ENCODE results near the gene NSUN6.

NSUN6 gene

GRCh38 chr10:18668026-18668425 lies 16.6 kb upstream of the NSUN6 start:
- Histone ChIP-seq H3K4me3 (ENCODE audit: low read depth in 1 of 2, low read length in 2 of 2) (no peak overlapping the region), H3K9me3 (ENCODE audit: insufficient read depth, low read length, severe bottlenecking) (no peaks in the 10 kb centered on the region), H3K4me1 (ENCODE audit: insufficient read depth, low read length) (no peaks in the 10 kb centered on the region), H3K27me3 (ENCODE audit: insufficient read depth, low read length, poor library complexity) (no peaks in the 10 kb centered on the region), H4K20me1 (ENCODE audit: insufficient read depth, low read length) (peaks cover 46% of the 10 kb centered on the region), H3K27ac (ENCODE audit: low read length) (no peak overlapping the region), H3K9ac (ENCODE audit: low read depth, low read length) (no peak overlapping the region), H3K4me2 (ENCODE audit: insufficient read depth, low read length) (no peak overlapping the region), H3K36me3 (ENCODE audit: insufficient read depth, low read length) (peaks cover 61% of the 10 kb centered on the region), H3K79me2 (ENCODE audit: insufficient read depth, low read length) (peaks cover 67% of the 10 kb centered on the region), H2AFZ (ENCODE audit: low read depth, low read length) (no peak overlapping the region)
- ATAC-seq (ENCODE audit: insufficient read depth, low read depth): no peak
- DNase-seq: no peak
- TF ChIP-seq EZH2 (IDR thresholded peaks at IDR 0.05; ENCODE audit: borderline replicate concordance, low read depth, low read length, severe bottlenecking) (no peak), CTCF (IDR thresholded peaks at IDR 0.05; ENCODE audit: borderline replicate concordance, extremely low read depth, low read length, poor library complexity, severe bottlenecking) (no peak)

DNA sequence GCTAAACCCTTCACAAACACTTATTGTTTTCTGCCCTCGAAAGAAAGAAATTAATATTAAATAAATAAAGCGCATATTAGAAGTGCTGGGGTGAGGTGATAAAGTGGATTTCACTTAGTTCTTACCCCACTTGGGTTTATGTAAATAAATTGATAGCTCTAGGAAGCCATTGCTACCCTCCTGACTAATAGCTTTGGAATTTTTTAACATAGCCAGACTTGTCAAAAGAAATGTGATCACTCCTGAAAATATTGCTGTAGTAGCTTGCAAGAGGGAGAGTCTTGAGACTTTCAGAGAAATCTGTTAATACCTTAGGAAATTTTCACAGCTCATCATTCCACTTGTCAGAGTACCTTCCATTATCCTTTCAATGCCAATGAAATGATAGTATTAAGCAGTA lies 15.4 kb upstream of the NSUN6 start:
- H3K27me3 ChIP-seq (ENCODE audit: insufficient read depth, low read length, poor library complexity): no peaks in the 10 kb centered on the region
- H3K27ac ChIP-seq (ENCODE audit: low read length): no peak overlapping the region
- TF ChIP-seq EZH2 (IDR thresholded peaks at IDR 0.05; ENCODE audit: borderline replicate concordance, low read depth, low read length, severe bottlenecking) (no peak), CTCF (IDR thresholded peaks at IDR 0.05; ENCODE audit: borderline replicate concordance, extremely low read depth, low read length, poor library complexity, severe bottlenecking) (no peak)
- H4K20me1 ChIP-seq (ENCODE audit: insufficient read depth, low read length): peaks cover 50% of the 10 kb centered on the region
- no peak overlapping the region for H3K9ac ChIP-seq (ENCODE audit: low read depth, low read length)
- H2AFZ ChIP-seq (ENCODE audit: low read depth, low read length): no peak overlapping the region
- H3K36me3 ChIP-seq (ENCODE audit: insufficient read depth, low read length): peaks cover 55% of the 10 kb centered on the region
- H3K4me3 ChIP-seq (ENCODE audit: low read depth in 1 of 2, low read length in 2 of 2): no peak overlapping the region
- DNase-seq: no peak
- no peak overlapping the region for H3K4me2 ChIP-seq (ENCODE audit: insufficient read depth, low read length)
- no peaks in the 10 kb centered on the region for H3K9me3 ChIP-seq (ENCODE audit: insufficient read depth, low read length, severe bottlenecking)
- H3K79me2 ChIP-seq (ENCODE audit: insufficient read depth, low read length): peaks cover 80% of the 10 kb centered on the region
- ATAC-seq (ENCODE audit: insufficient read depth, low read depth): no peak
- H3K4me1 ChIP-seq (ENCODE audit: insufficient read depth, low read length): peaks cover 7% of the 10 kb centered on the region

DNA sequence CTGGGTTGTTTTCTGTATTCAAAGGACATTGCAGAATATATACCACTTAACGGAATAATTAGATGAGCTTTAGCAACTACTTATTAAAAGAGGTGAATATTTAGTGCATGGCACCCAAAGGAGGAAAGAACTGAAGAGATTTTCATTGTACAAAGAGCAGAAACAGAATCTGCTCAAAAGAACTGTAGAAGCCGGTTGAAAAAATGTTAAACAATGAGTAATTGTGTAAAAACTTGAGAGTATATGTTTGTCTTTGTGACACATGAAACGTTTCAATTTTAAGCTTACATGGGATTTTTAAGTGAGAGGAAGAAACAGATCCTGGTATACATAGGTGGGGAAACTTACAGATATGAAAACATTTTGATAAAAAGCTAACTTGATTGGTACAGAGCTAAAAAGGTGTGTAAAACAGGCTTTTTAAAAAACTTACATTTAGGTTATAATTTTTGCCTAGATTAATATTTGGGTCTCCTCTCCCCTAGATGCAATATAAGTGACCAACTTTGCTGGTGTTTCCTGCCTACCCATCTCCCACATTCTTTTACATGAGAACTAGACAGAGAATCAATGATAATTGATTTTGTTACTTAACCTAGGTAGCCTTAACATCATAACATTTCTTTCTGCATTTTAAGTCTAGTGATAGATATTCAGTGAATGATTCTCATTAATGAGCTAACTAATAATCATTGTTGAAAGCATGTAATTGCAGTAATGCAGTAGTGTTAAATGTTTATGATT lies 14.6 kb upstream of the NSUN6 start:
- TF ChIP-seq CTCF (IDR thresholded peaks at IDR 0.05; ENCODE audit: borderline replicate concordance, extremely low read depth, low read length, poor library complexity, severe bottlenecking) (no peak), EZH2 (IDR thresholded peaks at IDR 0.05; ENCODE audit: borderline replicate concordance, low read depth, low read length, severe bottlenecking) (no peak)
- H3K4me3 ChIP-seq (ENCODE audit: low read depth in 1 of 2, low read length in 2 of 2): no peak overlapping the region
- peaks cover 56% of the 10 kb centered on the region for H4K20me1 ChIP-seq (ENCODE audit: insufficient read depth, low read length)
- H3K27me3 ChIP-seq (ENCODE audit: insufficient read depth, low read length, poor library complexity): no peaks in the 10 kb centered on the region
- peak overlapping the region; percentile 31; the same call in 1 of the 2 replicates for H3K4me2 ChIP-seq (ENCODE audit: insufficient read depth, low read length)
- H2AFZ ChIP-seq (ENCODE audit: low read depth, low read length): no peak overlapping the region
- H3K79me2 ChIP-seq (ENCODE audit: insufficient read depth, low read length): peaks cover 88% of the 10 kb centered on the region
- H3K36me3 ChIP-seq (ENCODE audit: insufficient read depth, low read length): peaks cover 47% of the 10 kb centered on the region
- H3K9me3 ChIP-seq (ENCODE audit: insufficient read depth, low read length, severe bottlenecking): no peaks in the 10 kb centered on the region
- no peak overlapping the region for H3K9ac ChIP-seq (ENCODE audit: low read depth, low read length)
- ATAC-seq (ENCODE audit: insufficient read depth, low read depth): no peak
- DNase-seq: no peak
- peaks cover 15% of the 10 kb centered on the region for H3K4me1 ChIP-seq (ENCODE audit: insufficient read depth, low read length)
- no peak overlapping the region for H3K27ac ChIP-seq (ENCODE audit: low read length)

Data from DND-41 (cell line).